ENCODE results near the gene COQ2. TPM values are rescaled to one million over a fixed set of nuclear protein-coding genes. Genes with fewer than 3 reads are reported as not detected.

The COQ2 gene
- total and polyA plus RNA-seq, 7 donors = 6.4 to 29.1 (median 12.4) TPM

DNA sequence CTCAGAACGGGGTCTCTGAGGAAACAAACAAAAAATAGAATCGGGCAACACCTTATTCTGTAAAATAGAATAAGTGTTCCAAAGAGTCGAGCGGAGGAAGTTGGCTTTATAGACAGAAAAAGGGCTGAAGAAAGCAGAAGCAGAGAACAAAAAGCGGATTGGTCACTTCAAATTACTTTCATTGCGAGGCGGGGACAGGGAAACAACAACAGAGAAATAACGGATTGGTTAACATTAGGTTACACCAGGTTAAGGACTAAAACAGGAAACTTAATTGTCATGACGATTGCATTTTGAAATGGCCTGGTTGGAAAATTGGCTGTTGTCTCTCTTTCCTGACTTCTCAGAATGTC is 433 bp upstream of the COQ2 start:
- TF ChIP-seq, protein P1, sequence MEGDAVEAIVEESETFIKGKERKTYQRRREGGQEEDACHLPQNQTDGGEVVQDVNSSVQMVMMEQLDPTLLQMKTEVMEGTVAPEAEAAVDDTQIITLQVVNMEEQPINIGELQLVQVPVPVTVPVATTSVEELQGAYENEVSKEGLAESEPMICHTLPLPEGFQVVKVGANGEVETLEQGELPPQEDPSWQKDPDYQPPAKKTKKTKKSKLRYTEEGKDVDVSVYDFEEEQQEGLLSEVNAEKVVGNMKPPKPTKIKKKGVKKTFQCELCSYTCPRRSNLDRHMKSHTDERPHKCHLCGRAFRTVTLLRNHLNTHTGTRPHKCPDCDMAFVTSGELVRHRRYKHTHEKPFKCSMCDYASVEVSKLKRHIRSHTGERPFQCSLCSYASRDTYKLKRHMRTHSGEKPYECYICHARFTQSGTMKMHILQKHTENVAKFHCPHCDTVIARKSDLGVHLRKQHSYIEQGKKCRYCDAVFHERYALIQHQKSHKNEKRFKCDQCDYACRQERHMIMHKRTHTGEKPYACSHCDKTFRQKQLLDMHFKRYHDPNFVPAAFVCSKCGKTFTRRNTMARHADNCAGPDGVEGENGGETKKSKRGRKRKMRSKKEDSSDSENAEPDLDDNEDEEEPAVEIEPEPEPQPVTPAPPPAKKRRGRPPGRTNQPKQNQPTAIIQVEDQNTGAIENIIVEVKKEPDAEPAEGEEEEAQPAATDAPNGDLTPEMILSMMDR (IDR thresholded peaks at IDR 0.05) = no peak
- DNase-seq (no peak), ATAC-seq (peak in 3 of 4 donors; percentile 18 to 61 (median 28))
- Histone ChIP-seq H3K9me3 (no peaks in the 10 kb centered on the region), H3K36me3 (ENCODE audit: insufficient read depth in 1 of 2, low read depth in 1 of 2) (no peaks in the 10 kb centered on the region), H3K27me3 (ENCODE audit: insufficient read depth in 3 of 3, low read length in 2 of 3) (no peaks in the 10 kb centered on the region), H3K4me1 (peaks cover 23% of the 10 kb centered on the region), H3K4me3 (peak overlapping the region; percentile 82), H3K27ac (peak overlapping the region; percentile 99)
- intact Hi-C loops (cut with DNase I) = loop anchor here in 1 of 2 donors (2.0 to 10.0 kb wide), 2 partner anchors 170 to 820 kb away; partner anchors contain the start of gene HELQ
- WGBS, 3 donors = 0 to 3% (median 1%) methylated on average over 9 of the region's 9 CpGs

DNA sequence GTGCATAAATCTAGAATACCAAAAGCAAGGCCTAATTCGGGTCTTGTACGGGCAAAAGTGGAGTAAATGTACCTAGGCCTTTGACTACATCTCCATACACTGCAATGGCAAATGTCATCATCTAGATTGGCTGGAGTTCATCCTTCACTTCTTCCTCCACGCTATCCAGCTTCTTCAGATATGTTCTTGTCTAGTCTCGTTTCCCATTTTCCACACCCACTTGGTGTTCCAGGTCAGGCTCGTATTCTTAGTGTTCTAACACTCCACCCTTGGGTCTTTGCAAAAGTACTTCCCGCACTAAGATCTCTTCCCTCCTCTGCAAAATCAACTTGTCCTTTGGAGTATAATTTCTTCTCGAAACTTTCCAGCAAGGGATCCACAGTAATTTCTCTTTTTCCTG is 1.4 kb downstream of the COQ2 start:
- peak overlapping the region; percentile 82 for H3K4me3 ChIP-seq
- H3K9me3 ChIP-seq = no peaks in the 10 kb centered on the region
- TF ChIP-seq, protein P1 (IDR thresholded peaks at IDR 0.05) = no peak
- H3K36me3 ChIP-seq (ENCODE audit: insufficient read depth in 1 of 2, low read depth in 1 of 2) = peaks cover 0 to 7% of the 10 kb centered on the region in 2 donors
- intact Hi-C loops (cut with DNase I) = loop anchor here in 1 of 2 donors (5.0 to 10.0 kb wide), 3 partner anchors 211 to 818 kb away; no protein-coding TSS in a partner anchor
- WGBS, 3 donors = 81 to 90% (median 90%) methylated on average over 7 of the region's 7 CpGs
- H3K4me1 ChIP-seq = peaks cover 23% of the 10 kb centered on the region
- H3K27me3 ChIP-seq (ENCODE audit: insufficient read depth in 3 of 3, low read length in 2 of 3) = no peaks in the 10 kb centered on the region
- no peak for DNase-seq
- no peak for ATAC-seq
- peak overlapping the region; percentile 99 for H3K27ac ChIP-seq

DNA sequence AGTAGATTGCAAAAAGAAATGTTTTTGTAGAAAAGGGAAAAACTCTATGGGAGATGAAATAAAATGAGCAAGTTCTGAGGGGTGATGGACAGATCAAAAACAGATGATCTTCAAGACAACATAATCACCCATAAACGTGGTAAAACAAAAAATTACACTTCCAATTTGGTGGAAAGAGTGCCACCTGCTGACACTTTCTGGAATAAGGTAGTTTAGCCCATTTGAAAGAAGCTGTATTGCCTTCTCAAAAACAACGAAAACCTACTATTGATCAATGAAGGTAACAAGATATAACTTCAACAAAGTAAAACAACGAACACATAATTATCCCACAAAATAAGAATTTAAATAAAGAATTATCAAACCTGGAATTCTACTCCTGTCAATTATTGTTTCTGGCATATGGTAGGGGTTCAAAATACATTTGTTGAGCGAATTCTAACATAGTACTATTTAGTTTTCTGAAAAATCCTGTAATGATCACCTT is 2.5 kb downstream of the COQ2 start:
- no peaks in the 10 kb centered on the region for H3K27me3 ChIP-seq (ENCODE audit: insufficient read depth in 3 of 3, low read length in 2 of 3)
- peaks cover 0 to 14% of the 10 kb centered on the region in 2 donors for H3K36me3 ChIP-seq (ENCODE audit: insufficient read depth in 1 of 2, low read depth in 1 of 2)
- TF ChIP-seq, protein P1 (IDR thresholded peaks at IDR 0.05) = peak; percentile 69
- no peak overlapping the region for H3K27ac ChIP-seq
- ATAC-seq (no peak), DNase-seq (no peak)
- no peak overlapping the region for H3K4me3 ChIP-seq
- no peaks in the 10 kb centered on the region for H3K9me3 ChIP-seq
- WGBS, 3 donors = 34 to 39% (median 35%) methylated on average over 4 of the region's 4 CpGs
- intact Hi-C loops (cut with DNase I) = loop anchor here in 1 of 2 donors (5.0 to 10.0 kb wide), 3 partner anchors 210 to 817 kb away; no protein-coding TSS in a partner anchor
- peaks cover 23% of the 10 kb centered on the region for H3K4me1 ChIP-seq

DNA sequence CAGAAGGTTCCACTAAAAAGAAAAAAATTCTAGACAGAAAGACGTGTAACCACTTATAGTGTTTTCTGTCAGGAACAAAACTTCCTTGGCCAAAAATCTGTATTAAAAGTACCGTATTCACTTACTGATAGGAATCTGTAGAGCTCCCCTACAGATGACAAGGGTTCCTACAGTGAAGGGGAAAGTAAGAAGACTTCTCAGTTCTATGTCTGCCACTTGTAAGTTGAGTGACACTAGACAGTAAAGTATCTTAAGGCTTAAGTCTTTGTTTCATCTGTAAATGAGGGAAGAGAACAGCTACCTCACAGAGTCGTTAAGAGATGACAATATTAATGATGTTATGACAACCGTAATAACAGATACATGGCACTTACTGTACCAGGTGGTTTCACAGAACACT is 3.3 kb downstream of the COQ2 start:
- peaks cover 0 to 22% of the 10 kb centered on the region in 2 donors for H3K36me3 ChIP-seq (ENCODE audit: insufficient read depth in 1 of 2, low read depth in 1 of 2)
- H3K9me3 ChIP-seq = no peaks in the 10 kb centered on the region
- no peak overlapping the region for H3K27ac ChIP-seq
- peaks cover 23% of the 10 kb centered on the region for H3K4me1 ChIP-seq
- no peak overlapping the region for H3K4me3 ChIP-seq
- TF ChIP-seq, protein P1 (IDR thresholded peaks at IDR 0.05) = no peak
- H3K27me3 ChIP-seq (ENCODE audit: insufficient read depth in 3 of 3, low read length in 2 of 3) = no peaks in the 10 kb centered on the region
- intact Hi-C loops (cut with DNase I) = loop anchor here in 1 of 2 donors (5.0 to 10.0 kb wide), 3 partner anchors 209 to 817 kb away; no protein-coding TSS in a partner anchor
- ATAC-seq (no peak), DNase-seq (no peak)
- WGBS, 3 donors = 58 to 72% (median 71%) methylated on average over 4 of the region's 4 CpGs

Data from psoas muscle (tissue), 8 donors.